RPMI7951 (cell line): ENCODE data around the gene HSD11B1L. TPM values are rescaled to one million over a fixed set of nuclear protein-coding genes. Genes with fewer than 3 reads are reported as not detected.
"Not testable (repeated sequence)": the region's sequence is repeated elsewhere in the genome, so short reads cannot be mapped to it uniquely, and the experiment has no call there.

Experiments
- DNase-seq: peaks from one replicate; pipeline ENCODE4 v3.0.0-alpha.2; 2012; ENCODE audit warnings: low read depth
- total RNA-seq: library from RNA; depleted of rRNA; stranded (reverse); fragments of >200 nt; shearing (Covaris generic); gene quantifications from 2 replicates; pipeline ENCODE4 v1.2.3, GENCODE V29; 2014; rRNA removed

HSD11B1L gene
- total RNA-seq, 1 experiment from 2014 or later, result 9.5 TPM

- no peak for DNase-seq
Measured at GRCh38 chr19:5727453-5728050, 46.7 kb downstream of the HSD11B1L start.

- DNase-seq, result not testable (repeated sequence)
Measured at GRCh38 chr19:5733172-5733571, 52.3 kb downstream of the HSD11B1L start.

Other genes with a start within 250 kb of the HSD11B1L start
- not detected in 2 replicates for gene ZNRF4, start 225.6 kb upstream of the HSD11B1L start, total RNA-seq
- gene TINCR, start 113.1 kb upstream of the HSD11B1L start, total RNA-seq, result 0.12 TPM in 1 of 2 replicates, not detected in the other
- 13.6 and 14.9 TPM in 2 replicates for gene SAFB2, start 58.3 kb upstream of the HSD11B1L start, total RNA-seq
- gene SAFB, start 57.9 kb upstream of the HSD11B1L start, total RNA-seq, result 19.5 and 21.9 TPM in 2 replicates
- gene MICOS13, start 511 bp upstream of the HSD11B1L start, total RNA-seq, result 67.8 and 68.8 TPM in 2 replicates
- 738 and 947 TPM in 2 replicates for gene RPL36, start 9.3 kb downstream of the HSD11B1L start, total RNA-seq
- gene LONP1, start 39.1 kb downstream of the HSD11B1L start, total RNA-seq, result 34.6 and 38.2 TPM in 2 replicates
- not detected in 2 replicates for gene CATSPERD, start 39.6 kb downstream of the HSD11B1L start, total RNA-seq
- 0.48 and 0.68 TPM in 2 replicates for gene PRR22, start 103.7 kb downstream of the HSD11B1L start, total RNA-seq
- gene DUS3L, start 110.1 kb downstream of the HSD11B1L start, total RNA-seq, result 24.5 and 35.3 TPM in 2 replicates
- not detected in 2 replicates for gene NRTN, start 124.0 kb downstream of the HSD11B1L start, total RNA-seq
- gene FUT6, start 158.7 kb downstream of the HSD11B1L start, total RNA-seq, result not detected in 2 replicates
- not detected in 2 replicates for gene FUT3, start 170.4 kb downstream of the HSD11B1L start, total RNA-seq
- gene FUT5, start 189.5 kb downstream of the HSD11B1L start, total RNA-seq, result not detected in 2 replicates
- 470 and 521 TPM in 2 replicates for gene NDUFA11, start 222.8 kb downstream of the HSD11B1L start, total RNA-seq
- gene VMAC, start 223.8 kb downstream of the HSD11B1L start, total RNA-seq, result 1.4 and 1.5 TPM in 2 replicates
- gene CAPS, start 233.2 kb downstream of the HSD11B1L start, total RNA-seq, result 1.6 and 1.8 TPM in 2 replicates